HG03095 (cell line): ENCODE data around the gene LPAR5.
"Not testable (repeated sequence)": the region's sequence is repeated elsewhere in the genome, so short reads cannot be mapped to it uniquely, and the experiment has no call there.

Source experiments
- ATAC-seq: cut with Tn5 transposase; IDR thresholded peaks from one replicate; pipeline ENCODE4 v1.9.1; 2021; ENCODE audit warnings: moderate library complexity; ENCODE audit not compliant: unreplicated experiment

Gene LPAR5

GRCh38 chr12:6607751-6608591 lies 27.8 kb downstream of the LPAR5 start:
- no peak for ATAC-seq

GRCh38 chr12:6606331-6607131 lies 29.2 kb downstream of the LPAR5 start:
- no peak for ATAC-seq

GRCh38 chr12:6605421-6606330 lies 30.1 kb downstream of the LPAR5 start:
- no peak for ATAC-seq

- ATAC-seq = no peak
Observed at GRCh38 chr12:6604259-6605029, 31.3 kb downstream of the LPAR5 start.

GRCh38 chr12:6603095-6603567 lies 32.6 kb downstream of the LPAR5 start:
- ATAC-seq = no peak

GRCh38 chr12:6602526-6602925 lies 33.2 kb downstream of the LPAR5 start:
- ATAC-seq = no peak

GRCh38 chr12:6595673-6596072 lies 40.1 kb downstream of the LPAR5 start:
- ATAC-seq = not testable (repeated sequence)

GRCh38 chr12:6592087-6592486 lies 43.7 kb downstream of the LPAR5 start:
- no peak for ATAC-seq

- not testable (repeated sequence) for ATAC-seq
Observed at GRCh38 chr12:6586569-6586968, 49.2 kb downstream of the LPAR5 start.

- no peak for ATAC-seq
Observed at GRCh38 chr12:6584293-6584692, 51.5 kb downstream of the LPAR5 start.

GRCh38 chr12:6582959-6583358 lies 52.8 kb downstream of the LPAR5 start:
- no peak for ATAC-seq

- no peak for ATAC-seq
Observed at GRCh38 chr12:6582196-6582595, 53.6 kb downstream of the LPAR5 start.

- ATAC-seq = no peak
Observed at GRCh38 chr12:6575648-6576047, 60.1 kb downstream of the LPAR5 start.

GRCh38 chr12:6574576-6575295 lies 61.0 kb downstream of the LPAR5 start:
- ATAC-seq = no peak

- ATAC-seq = no peak
Observed at GRCh38 chr12:6573001-6573400, 62.8 kb downstream of the LPAR5 start.

- no peak for ATAC-seq
Observed at GRCh38 chr12:6570264-6570887, 65.4 kb downstream of the LPAR5 start.

GRCh38 chr12:6569786-6570185 lies 66.0 kb downstream of the LPAR5 start:
- ATAC-seq = no peak

GRCh38 chr12:6569312-6569711 lies 66.4 kb downstream of the LPAR5 start:
- ATAC-seq = no peak
